HepG2 (cell line): ENCODE data around the gene DDX24. TPM values are rescaled to one million over a fixed set of nuclear protein-coding genes. Genes with fewer than 3 reads are reported as not detected.

ENCODE experiments used
- AGO2 ChIP-seq: fragments of 200-400 bp; formaldehyde crosslinking; optimal IDR thresholded peaks from 2 replicates; pipeline ENCODE3; 2017; ENCODE audit warnings: mild to moderate bottlenecking, low read depth, low read length, moderate library complexity
- ASH2L ChIP-seq: fragments of 300-600, 200-600 bp; sonication (generic); IDR thresholded peaks from 2 replicates; pipeline ENCODE4 v1.7.0; 2017; ENCODE audit warnings: low read depth, mild to moderate bottlenecking, moderate library complexity, mixed read lengths, low read length; ENCODE audit not compliant: insufficient read length
- HDAC2 ChIP-seq: sonication (generic); formaldehyde crosslinking; IDR thresholded peaks from 2 replicates; pipeline ENCODE4 v1.4.0; 2020; ENCODE audit warnings: missing genetic modification reagents
- HNF4A ChIP-seq: sonication (generic); formaldehyde crosslinking; IDR thresholded peaks from 2 replicates; pipeline ENCODE4 v1.4.0; 2020; ENCODE audit warnings: missing genetic modification reagents
- NCOA2 ChIP-seq: sonication (generic); formaldehyde crosslinking; IDR thresholded peaks from 2 replicates; pipeline ENCODE4 v1.8.0; 2022; ENCODE audit warnings: inconsistent platforms
- NR2F2 ChIP-seq: IDR thresholded peaks from 2 replicates; pipeline ENCODE4 v1.6.1; 2012; ENCODE audit warnings: low read depth, inconsistent platforms, borderline replicate concordance
- PRPF4 ChIP-seq: fragments of 200-400 bp; formaldehyde crosslinking; IDR thresholded peaks from 2 replicates; pipeline ENCODE4 v1.6.1; 2016; ENCODE audit warnings: low read length, low read depth; ENCODE audit not compliant: poor library complexity, severe bottlenecking
- ZNF12 ChIP-seq: sonication (generic); formaldehyde crosslinking; IDR thresholded peaks from 2 replicates; pipeline ENCODE4 v1.5.0; 2020; ENCODE audit warnings: missing genetic modification reagents
- ZNF33B ChIP-seq: sonication (generic); formaldehyde crosslinking; IDR thresholded peaks from 2 replicates; pipeline ENCODE4 v1.5.1; 2020; ENCODE audit warnings: mild to moderate bottlenecking, missing genetic modification reagents
- ZNF589 ChIP-seq: sonication (generic); formaldehyde crosslinking; conservative IDR thresholded peaks from 2 replicates; pipeline ENCODE4 v1.8.0; 2022; ENCODE audit warnings: mild to moderate bottlenecking, moderate library complexity, missing genetic modification reagents
- polyA plus RNA-seq, 8 experiments: library from polyadenylated mRNA; depleted of rRNA in 3 of 8; stranded (reverse) in 7 of 8; unstranded in 1 of 8; fragments of >200 nt; fragmentation: Illumina TruSeq in 4 of 8; extraction: Trizol in 4 of 8; gene quantifications; 2 replicates each; pipeline versions ENCODE4 v1.2.1 to v1.2.3, GENCODE V29; 2011 to 2016; ENCODE audit warnings: low read depth in 4 of 8, missing spikeins in 1 of 8, mixed read lengths in 1 of 8; ENCODE audit not compliant: insufficient read depth in 1 of 8
- total RNA-seq, 5 experiments: library from RNA; depleted of rRNA; stranded (reverse); fragments of >200 nt; fragmentation: Illumina TruSeq; extraction: Trizol; gene quantifications; 2 replicates each; pipeline ENCODE4 v1.2.3, GENCODE V29; 2016; ENCODE audit warnings: low read depth in 1 of 5
- TF ChIP-seq, protein P1 (sequence below): sonication (generic); formaldehyde crosslinking; IDR thresholded peaks from 2 replicates; pipeline ENCODE4 v1.5.0; 2020; ENCODE audit warnings: missing genetic modification reagents
- TF ChIP-seq, protein P2 (sequence below), 2 experiments: sonication (generic) in 1 of 2; formaldehyde crosslinking in 1 of 2; IDR thresholded peaks; 2 replicates each; pipeline versions ENCODE4 v1.4.0 to v1.6.1; 2016 to 2020; ENCODE audit warnings: borderline replicate concordance in 1 of 2, low read depth in 1 of 2, mild to moderate bottlenecking in 1 of 2, missing genetic modification reagents in 1 of 2
- TF ChIP-seq, protein P3 (sequence below): fragments of 450-650 bp; IDR thresholded peaks from 2 replicates; pipeline ENCODE4 v1.6.1; 2016
- TF ChIP-seq, protein P4 (sequence below): sonication (generic); formaldehyde crosslinking; IDR thresholded peaks from 2 replicates; pipeline ENCODE4; 2020; ENCODE audit warnings: missing genetic modification reagents, mild to moderate bottlenecking, borderline replicate concordance
- TF ChIP-seq, protein P5 (sequence below): IDR thresholded peaks from 2 replicates; pipeline ENCODE4 v1.6.1; 2012; ENCODE audit warnings: inconsistent platforms
- TF ChIP-seq, protein P6 (sequence below): sonication (generic); formaldehyde crosslinking; IDR thresholded peaks from 2 replicates; pipeline ENCODE4 v1.4.0; 2020; ENCODE audit warnings: missing genetic modification reagents, mild to moderate bottlenecking, borderline replicate concordance

DDX24 gene
- total and polyA plus RNA-seq, 2 of the 13 experiments (the other 11 are each of a cell fraction or from before 2014, with no cell fraction given), result 67.3 to 149 TPM

DNA sequence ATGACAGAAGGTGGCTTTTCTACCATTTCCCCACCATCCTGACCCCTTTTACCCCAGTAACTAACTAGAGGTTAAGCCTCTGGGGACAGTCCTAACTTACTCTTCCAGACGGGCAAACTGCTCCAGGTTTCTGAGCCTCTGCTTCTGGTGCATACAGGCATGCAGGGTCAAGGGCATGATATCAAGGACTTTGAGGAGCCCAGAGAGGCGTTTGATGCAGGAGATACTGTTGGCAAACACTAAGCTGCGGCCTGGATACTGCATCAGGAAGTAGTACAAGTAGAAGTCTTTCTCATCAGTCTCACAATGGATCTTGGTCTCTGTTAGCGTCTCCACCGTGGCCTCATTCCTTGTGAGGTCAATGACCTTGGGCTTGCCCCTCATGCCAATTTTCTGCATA, 21.0 kb downstream of the DDX24 start (continued):
- TF ChIP-seq, protein P1, sequence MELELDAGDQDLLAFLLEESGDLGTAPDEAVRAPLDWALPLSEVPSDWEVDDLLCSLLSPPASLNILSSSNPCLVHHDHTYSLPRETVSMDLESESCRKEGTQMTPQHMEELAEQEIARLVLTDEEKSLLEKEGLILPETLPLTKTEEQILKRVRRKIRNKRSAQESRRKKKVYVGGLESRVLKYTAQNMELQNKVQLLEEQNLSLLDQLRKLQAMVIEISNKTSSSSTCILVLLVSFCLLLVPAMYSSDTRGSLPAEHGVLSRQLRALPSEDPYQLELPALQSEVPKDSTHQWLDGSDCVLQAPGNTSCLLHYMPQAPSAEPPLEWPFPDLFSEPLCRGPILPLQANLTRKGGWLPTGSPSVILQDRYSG (CRISPR knock-in tag), result no peak
- TF ChIP-seq HDAC2 (CRISPR knock-in tag) (peak; percentile 61; the same call in 1 of the 2 replicates), NCOA2 (peak; percentile 59), PRPF4 (no peak), ZNF589 (no peak), ZNF12 (CRISPR knock-in tag) (no peak), AGO2 (no peak), ZNF33B (CRISPR knock-in tag) (no peak), NR2F2 (no peak), ASH2L (peak; percentile 32), HNF4A (CRISPR knock-in tag) (peak; percentile 45; the same call in 1 of the 2 replicates)
- TF ChIP-seq, protein P2, sequence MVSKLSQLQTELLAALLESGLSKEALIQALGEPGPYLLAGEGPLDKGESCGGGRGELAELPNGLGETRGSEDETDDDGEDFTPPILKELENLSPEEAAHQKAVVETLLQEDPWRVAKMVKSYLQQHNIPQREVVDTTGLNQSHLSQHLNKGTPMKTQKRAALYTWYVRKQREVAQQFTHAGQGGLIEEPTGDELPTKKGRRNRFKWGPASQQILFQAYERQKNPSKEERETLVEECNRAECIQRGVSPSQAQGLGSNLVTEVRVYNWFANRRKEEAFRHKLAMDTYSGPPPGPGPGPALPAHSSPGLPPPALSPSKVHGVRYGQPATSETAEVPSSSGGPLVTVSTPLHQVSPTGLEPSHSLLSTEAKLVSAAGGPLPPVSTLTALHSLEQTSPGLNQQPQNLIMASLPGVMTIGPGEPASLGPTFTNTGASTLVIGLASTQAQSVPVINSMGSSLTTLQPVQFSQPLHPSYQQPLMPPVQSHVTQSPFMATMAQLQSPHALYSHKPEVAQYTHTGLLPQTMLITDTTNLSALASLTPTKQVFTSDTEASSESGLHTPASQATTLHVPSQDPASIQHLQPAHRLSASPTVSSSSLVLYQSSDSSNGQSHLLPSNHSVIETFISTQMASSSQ (IDR thresholded peaks at IDR 0.05; ENCODE audit: low read depth), result no peak
- TF ChIP-seq, protein P2 (CRISPR knock-in tag; IDR thresholded peaks at IDR 0.05; ENCODE audit: borderline replicate concordance), result peak; percentile 51; the same call in 1 of the 2 replicates
- TF ChIP-seq, protein P3, sequence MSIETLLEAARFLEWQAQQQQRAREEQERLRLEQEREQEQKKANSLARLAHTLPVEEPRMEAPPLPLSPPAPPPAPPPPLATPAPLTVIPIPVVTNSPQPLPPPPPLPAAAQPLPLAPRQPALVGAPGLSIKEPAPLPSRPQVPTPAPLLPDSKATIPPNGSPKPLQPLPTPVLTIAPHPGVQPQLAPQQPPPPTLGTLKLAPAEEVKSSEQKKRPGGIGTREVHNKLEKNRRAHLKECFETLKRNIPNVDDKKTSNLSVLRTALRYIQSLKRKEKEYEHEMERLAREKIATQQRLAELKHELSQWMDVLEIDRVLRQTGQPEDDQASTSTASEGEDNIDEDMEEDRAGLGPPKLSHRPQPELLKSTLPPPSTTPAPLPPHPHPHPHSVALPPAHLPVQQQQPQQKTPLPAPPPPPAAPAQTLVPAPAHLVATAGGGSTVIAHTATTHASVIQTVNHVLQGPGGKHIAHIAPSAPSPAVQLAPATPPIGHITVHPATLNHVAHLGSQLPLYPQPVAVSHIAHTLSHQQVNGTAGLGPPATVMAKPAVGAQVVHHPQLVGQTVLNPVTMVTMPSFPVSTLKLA, result no peak
- TF ChIP-seq, protein P4, sequence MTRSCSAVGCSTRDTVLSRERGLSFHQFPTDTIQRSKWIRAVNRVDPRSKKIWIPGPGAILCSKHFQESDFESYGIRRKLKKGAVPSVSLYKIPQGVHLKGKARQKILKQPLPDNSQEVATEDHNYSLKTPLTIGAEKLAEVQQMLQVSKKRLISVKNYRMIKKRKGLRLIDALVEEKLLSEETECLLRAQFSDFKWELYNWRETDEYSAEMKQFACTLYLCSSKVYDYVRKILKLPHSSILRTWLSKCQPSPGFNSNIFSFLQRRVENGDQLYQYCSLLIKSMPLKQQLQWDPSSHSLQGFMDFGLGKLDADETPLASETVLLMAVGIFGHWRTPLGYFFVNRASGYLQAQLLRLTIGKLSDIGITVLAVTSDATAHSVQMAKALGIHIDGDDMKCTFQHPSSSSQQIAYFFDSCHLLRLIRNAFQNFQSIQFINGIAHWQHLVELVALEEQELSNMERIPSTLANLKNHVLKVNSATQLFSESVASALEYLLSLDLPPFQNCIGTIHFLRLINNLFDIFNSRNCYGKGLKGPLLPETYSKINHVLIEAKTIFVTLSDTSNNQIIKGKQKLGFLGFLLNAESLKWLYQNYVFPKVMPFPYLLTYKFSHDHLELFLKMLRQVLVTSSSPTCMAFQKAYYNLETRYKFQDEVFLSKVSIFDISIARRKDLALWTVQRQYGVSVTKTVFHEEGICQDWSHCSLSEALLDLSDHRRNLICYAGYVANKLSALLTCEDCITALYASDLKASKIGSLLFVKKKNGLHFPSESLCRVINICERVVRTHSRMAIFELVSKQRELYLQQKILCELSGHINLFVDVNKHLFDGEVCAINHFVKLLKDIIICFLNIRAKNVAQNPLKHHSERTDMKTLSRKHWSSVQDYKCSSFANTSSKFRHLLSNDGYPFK, result no peak
- TF ChIP-seq, protein P5, sequence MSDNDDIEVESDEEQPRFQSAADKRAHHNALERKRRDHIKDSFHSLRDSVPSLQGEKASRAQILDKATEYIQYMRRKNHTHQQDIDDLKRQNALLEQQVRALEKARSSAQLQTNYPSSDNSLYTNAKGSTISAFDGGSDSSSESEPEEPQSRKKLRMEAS, result no peak
- TF ChIP-seq, protein P6, sequence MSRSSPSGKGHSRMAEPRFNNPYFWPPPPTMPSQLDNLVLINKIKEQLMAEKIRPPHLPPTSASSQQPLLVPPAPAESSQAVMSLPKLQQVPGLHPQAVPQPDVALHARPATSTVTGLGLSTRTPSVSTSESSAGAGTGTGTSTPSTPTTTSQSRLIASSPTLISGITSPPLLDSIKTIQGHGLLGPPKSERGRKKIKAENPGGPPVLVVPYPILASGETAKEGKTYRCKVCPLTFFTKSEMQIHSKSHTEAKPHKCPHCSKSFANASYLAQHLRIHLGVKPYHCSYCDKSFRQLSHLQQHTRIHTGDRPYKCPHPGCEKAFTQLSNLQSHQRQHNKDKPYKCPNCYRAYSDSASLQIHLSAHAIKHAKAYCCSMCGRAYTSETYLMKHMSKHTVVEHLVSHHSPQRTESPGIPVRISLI, result peak; percentile 29; the same call in 1 of the 2 replicates
